ENCODE data around the gene SS18. TPM values are rescaled to one million over a fixed set of nuclear protein-coding genes. Genes with fewer than 3 reads are reported as not detected.

The SS18 gene
- total RNA-seq, 1 donor from 2014 or later = 75.2 TPM

DNA sequence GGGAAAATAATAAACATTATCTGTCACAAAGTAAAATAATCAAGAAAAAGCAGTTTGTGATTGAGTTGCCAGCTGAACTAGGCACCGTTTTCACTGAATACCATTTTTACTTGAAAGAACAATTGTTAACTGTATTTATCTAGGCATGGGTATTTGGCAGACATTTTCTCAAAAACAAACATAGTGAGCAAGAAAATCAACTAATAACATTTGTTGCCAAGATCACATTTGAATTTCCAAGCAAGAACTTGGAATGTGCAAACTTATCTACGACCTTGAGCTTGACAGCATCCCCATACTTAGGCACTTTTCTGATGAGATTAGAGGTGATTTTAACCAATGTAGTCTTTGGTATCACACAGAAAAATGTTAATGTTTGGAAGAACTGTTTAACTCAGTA, 16.7 kb downstream of the SS18 start:
- DNase-seq (ENCODE audit: low read depth, low spot score) = no peak

DNA sequence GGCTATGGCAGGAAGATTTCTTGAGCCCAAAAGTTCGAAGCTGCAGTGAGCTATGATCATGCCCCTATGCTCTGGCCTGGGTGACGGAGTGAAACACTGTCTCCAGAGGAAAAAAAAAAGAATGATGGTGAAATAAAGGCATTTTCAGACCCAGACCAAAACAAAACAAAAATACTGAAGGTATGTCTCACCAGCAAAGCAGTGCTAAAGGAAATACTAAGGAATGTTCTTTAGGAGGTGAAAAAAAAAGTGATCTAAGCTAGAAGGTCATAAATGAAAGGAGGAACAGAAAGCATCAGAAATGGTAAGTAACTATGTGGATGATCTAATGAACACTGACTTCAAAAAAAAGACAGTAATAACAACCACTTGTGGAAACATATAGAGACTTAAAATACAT, 18.7 kb downstream of the SS18 start:
- no peak for DNase-seq (ENCODE audit: low read depth, low spot score)

DNA sequence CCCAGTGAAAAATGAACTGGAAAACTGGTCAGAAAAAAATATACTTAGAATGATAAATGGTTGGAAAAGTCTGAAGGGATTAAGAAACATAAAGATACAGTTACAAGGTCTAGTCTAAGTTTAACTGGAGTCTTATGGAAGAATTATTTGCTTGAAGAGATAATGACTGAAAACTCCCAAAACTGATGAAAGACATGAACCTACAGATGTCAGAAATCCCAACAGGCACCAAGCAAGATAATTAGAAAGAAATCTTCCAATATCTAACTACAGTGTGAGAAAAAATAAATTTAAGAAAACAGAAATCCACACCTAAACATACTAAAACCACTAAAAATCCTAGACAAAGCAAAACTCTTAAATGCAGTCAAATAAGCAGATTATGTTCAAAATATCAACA, 19.4 kb downstream of the SS18 start:
- no peak for DNase-seq (ENCODE audit: low read depth, low spot score)

GRCh38 chr18:26059357-26059756, 31.1 kb downstream of the SS18 start:
- no peak for DNase-seq (ENCODE audit: low read depth, low spot score)

- DNase-seq (ENCODE audit: low read depth, low spot score) = no peak
Observed at GRCh38 chr18:26057344-26057773, 33.1 kb downstream of the SS18 start.

DNA sequence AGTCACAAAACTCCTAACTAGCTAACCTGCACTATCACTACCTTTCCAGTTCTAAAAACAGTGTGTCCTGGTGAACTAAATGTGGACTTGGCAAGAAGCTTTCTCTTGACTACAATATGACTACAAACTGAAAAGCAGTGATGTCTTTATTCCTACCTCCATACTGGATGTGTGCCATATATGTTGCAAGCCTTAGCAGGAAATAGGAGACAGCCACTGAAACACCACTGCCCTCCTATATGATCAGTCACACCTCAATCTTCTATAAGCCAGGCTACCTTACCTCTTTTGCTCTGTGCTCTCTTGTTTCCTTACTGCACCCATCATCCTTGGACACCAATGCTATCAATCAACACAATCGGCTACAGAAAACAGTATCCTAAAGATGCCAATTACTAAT, 34.1 kb downstream of the SS18 start:
- DNase-seq (ENCODE audit: low read depth, low spot score) = no peak

DNA sequence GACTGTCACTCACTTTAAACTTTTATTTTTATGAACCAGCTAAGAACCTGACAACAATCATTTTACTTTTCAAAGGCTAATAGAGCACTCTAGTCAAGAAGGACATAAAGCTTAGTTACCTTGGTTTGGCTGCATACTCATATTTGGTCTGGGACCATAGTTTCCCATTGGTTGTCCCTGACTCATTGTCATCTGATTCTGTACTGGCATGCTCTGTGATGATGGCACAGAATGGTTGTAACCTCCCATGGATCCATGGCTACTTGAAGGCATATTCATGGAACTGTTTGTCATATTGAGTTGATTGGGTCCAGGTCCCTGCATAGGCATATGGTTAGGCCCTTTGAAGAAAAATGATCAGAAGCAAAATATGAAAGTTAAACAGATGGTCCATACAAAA, 37.9 kb downstream of the SS18 start:
- no peak for DNase-seq (ENCODE audit: low read depth, low spot score)

DNA sequence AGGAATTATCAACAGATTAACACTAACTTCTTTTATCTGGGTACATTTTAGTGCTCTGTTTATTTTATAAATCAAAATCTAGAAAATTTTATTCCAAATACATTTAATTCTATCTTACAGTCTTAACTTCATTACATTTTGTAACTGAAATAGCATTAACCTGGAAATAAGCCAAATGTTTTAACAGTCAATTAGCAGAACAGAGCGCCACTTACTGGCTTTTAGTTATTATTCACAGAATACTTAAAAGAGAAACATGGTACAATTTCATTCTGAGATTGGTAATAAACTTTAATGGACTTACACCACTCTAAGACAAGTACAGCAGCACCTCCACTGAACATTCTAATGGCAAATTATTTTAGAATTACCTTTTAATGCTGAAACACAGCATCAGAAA, 38.6 kb downstream of the SS18 start:
- DNase-seq (ENCODE audit: low read depth, low spot score) = no peak

DNA sequence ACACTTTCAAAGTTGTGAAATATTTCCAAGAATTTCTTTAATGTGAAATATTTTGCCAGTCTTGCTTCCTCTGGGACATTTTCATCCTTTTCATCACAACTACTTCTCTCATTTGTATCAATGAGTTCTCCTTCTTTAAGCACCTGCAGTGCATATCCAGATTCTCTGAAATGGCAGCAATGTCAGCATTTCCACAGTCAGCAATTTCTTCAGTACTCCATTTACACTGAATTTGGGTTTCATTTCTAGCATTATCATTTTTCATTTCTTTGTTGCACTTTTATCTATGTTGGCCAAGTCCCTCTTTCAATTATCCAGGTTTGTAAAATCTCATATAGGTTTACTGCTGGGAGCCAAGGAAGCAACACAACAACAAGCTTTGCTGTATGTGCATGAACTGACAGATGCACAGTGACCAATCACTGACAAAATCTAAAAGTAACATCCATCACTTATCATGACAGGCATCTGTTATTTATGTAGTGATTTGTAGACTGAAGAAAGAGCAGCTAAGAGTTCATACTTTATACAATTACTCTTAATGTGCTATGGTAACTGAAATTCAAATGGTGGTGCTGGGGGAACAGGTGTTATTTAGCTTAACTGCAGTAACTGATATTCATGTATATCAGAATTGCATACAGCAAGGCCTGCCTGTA, 43.9 kb downstream of the SS18 start:
- no peak for DNase-seq (ENCODE audit: low read depth, low spot score)

DNA sequence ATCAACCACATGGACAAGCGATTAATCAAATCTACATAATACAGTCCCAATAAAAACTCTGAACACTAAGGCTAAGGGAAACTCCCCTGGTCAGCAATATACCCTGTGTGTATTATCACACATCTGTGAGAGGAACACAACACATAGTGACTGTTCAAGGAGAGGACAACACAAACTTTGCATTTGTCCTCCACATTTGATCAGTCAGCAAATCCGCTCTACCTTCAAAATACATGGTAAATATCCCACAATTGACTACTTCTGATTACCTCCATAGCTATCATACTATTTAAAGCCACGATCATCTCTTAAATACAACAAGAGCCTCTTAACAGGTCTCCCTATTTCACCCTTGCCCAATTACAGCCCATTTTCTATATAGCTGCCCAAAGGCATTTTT, 45.6 kb downstream of the SS18 start:
- DNase-seq (ENCODE audit: low read depth, low spot score) = no peak

GRCh38 chr18:26040051-26040656, 50.3 kb downstream of the SS18 start:
- DNase-seq (ENCODE audit: low read depth, low spot score) = peak; percentile 4

DNA sequence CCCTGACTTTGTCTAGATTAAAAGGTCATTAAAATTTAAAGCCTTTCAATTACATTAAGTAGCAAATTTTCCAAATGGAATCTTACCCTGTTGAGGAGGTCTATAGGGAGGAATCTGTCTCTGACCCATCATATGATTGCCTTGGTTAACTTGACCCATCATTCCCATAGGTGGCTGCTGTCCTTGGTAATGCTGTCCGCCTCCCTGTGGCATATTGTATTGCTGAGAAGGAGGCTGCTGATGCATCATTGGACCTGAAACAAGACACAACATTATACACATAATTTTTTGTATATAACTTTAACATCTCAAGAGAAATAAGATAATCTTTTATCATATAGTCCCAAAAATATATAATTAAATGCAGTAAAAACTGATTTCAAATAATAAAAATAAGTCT, 51.2 kb downstream of the SS18 start:
- no peak for DNase-seq (ENCODE audit: low read depth, low spot score)

GRCh38 chr18:26036635-26037034, 53.8 kb downstream of the SS18 start:
- no peak for DNase-seq (ENCODE audit: low read depth, low spot score)

DNA sequence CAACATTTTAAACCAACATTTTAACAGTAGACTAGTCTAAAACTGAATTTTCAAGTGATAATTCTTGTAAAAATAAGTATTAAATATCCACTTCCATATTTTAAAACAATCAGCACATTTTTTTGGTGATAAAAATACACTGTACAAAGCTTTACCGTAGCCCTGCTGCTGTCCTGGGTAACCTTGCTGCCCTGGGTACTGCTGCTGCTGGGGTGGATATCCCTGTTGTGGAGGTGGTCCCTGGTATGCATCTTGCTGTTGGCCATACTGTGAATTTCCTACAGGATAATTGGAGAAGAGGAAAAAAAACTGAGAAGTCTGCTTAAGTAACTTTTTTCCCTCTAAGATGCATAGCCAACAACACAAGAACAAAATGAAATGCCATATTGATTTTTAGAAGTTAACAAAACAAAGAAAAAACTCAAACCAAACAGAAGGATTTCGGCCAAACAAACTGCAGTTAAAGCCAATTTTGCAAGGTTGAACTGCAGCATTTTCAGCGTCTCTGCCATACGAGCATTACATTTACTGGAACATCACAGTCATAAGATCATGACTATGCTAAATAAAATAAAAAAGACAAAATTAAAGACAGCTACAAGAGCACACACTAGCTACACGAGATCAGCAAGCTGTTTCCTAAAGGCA, 55.4 kb downstream of the SS18 start:
- no peak for DNase-seq (ENCODE audit: low read depth, low spot score)

DNA sequence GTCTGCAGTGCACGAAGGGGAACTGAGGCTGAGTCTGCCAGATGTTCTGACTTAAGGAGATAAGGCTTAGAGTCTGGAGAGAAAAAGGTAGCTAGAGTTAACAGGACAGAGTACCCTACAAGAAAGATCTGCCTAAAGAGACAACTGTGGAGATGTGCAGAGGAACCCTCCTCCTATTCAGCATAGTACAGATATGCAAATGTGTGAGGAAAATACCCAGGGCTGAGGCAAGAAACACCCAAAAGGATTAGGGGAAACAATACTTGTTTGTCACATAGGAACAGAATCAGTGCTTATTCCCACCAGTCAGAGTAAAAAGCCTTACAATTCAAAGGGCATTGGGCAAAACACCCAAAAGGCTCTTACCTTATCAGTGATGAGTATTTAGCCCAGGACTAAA, 67.8 kb downstream of the SS18 start:
- DNase-seq (ENCODE audit: low read depth, low spot score) = no peak

DNA sequence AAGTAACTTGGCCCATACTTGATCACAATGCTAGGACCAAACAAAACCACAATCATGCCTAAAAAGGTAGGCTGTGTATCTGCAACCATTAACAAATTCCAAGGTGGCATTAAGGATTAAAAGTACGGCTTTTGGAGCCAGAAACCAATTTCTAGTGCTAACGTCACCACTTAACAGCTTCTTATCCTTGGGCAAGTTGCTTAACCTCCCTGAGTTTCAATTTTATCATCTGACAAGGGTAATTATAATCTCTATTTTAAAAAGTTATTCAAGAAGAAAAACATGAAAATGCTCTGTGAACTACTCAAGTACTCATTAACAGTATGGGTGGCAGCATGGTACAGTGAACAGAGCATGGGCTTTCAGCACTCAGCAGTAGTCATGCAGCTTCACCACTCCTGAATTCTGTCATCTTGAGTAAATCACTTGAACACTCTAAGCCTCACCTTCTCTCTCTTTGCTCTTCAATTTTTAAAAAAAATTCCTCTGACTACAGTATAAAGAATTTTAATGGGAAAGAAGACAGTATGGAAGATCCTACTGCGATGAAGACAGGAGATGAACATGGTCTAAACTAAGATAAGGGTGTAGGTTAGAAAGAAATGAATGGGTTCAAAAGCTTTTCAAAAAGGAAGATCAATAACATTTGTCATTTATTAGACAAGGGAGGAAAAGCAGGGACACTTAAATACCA, 69.2 kb downstream of the SS18 start:
- no peak for DNase-seq (ENCODE audit: low read depth, low spot score)

DNA sequence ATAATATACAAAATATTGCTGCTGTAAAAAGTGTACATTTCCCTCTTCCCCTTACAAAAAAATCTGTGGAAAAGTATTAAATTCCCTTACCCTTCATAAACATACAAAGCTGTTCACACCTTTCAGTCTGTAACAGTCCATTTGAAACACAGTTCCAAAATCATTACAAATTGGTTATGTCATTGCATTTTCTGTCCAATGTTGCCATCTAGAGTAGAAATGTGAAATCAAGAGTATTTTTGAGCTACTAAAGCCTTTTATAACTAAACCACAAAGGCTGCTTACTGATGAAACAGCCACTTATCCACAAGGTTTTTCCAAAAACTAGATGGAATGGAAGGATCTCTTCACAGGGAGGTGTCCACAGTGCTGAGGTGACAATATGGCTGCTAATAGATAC, 72.5 kb downstream of the SS18 start:
- no peak for DNase-seq (ENCODE audit: low read depth, low spot score)

DNA sequence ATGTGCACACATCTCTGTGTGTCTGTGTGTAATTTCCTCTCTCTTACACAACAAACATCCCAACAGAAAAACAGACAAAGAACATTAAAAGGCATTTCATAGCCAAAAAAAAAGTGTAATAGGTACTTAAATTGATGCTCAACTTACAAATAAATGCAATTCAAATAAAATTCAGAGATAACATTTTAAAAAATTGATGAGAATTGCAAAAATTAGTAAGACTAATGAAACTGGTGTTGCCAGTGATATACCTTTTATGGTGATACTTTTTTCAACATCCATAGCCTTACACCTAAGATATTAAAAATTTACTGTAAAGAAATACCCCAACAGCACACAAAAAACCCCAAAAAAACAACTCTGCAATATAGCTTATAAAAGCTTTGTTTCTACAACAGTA, 76.0 kb downstream of the SS18 start:
- no peak for DNase-seq (ENCODE audit: low read depth, low spot score)

DNA sequence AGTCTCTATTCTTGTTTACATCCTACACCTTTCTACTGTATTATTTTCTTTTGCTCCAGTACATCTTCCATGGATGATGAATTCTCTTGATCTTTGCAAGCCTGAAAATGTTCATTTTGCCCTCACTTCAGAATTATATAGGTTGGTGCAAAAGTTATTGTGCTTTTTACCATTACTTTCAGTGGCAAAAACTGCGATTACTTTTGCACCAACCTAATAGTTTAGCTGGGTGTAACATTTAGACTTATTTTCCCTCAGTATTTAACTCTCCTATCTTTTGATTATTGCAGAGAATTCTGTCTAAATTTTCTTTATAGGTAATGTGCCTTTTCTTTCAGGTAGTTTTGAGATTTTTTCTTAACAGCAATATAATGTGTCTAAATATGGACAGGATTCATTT, 81.8 kb downstream of the SS18 start:
- DNase-seq (ENCODE audit: low read depth, low spot score) = no peak

DNA sequence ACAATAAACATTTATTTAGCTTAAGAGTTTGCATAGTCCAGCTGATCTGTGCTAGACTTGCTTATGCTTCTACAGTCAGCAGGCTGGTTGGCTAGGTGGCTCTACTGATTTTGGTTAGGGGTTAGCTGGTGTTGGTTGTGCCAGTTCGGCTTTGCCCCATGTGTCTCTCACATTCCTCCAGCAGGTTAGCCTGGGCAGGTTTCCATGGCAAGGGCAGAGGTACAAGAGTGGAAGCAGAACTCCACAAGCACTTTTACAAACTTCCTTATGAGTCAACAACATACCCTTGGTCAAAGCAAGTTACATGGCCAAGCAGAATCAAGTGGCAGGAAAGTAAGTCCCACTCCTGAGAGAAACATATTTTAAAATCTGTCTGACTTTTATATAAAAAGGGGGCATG, 82.3 kb downstream of the SS18 start:
- no peak for DNase-seq (ENCODE audit: low read depth, low spot score)

- no peak for DNase-seq (ENCODE audit: low read depth, low spot score)
Observed at GRCh38 chr18:26005950-26006349, 84.5 kb downstream of the SS18 start.

- DNase-seq (ENCODE audit: low read depth, low spot score) = no peak
Observed at GRCh38 chr18:26004832-26005231, 85.6 kb downstream of the SS18 start.

DNA sequence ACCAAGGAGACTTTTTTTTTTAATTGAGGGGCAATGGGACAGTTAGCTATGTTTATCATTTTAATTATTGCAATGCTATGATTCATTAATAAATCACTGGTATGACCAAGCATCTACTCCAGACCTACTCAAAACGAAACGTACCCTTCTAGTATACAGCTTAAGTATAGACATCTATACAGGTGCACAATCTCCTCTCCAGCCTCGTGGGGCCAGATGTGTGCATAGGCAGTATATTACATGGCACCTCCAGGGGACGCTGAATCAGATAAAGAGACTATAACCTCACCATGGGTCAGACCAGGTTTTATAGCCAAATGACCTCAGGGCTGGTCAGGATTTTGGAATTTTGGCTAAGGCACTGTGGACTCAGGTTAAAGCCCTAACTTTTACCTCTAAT, 86.6 kb downstream of the SS18 start:
- DNase-seq (ENCODE audit: low read depth, low spot score) = no peak

Data from pulmonary artery endothelial cell (primary cell).